Prostate gland (tissue), 2 donors: ENCODE results near the gene HIPK1. TPM values are rescaled to one million over a fixed set of nuclear protein-coding genes. Genes with fewer than 3 reads are reported as not detected.

Source experiments
- DNase-seq: peaks from one replicate; pipeline ENCODE4 v3.0.0-alpha.2; 2019; ENCODE audit warnings: low spot score
- H3K27ac ChIP-seq, 2 donors: fragments of 200-600 bp; sonication (generic); 2 replicates each; pipeline ENCODE4 v1.5.1; 2017 to 2019
- H3K27me3 ChIP-seq: fragments of 200-600 bp; sonication (generic); replicated peaks from 2 replicates; pipeline ENCODE4 v1.5.1; 2019; ENCODE audit not compliant: insufficient read depth
- H3K36me3 ChIP-seq, 2 donors: fragments of 200-600 bp; sonication (generic); 1 replicate in 1 of 2; 2 replicates in 1 of 2; pipeline versions ENCODE4 v1.5.1 to v1.8.1; 2017 to 2019
- H3K4me1 ChIP-seq: fragments of 200-600 bp; sonication (generic); replicated peaks from 2 replicates; pipeline ENCODE4 v1.5.1; 2019
- H3K4me3 ChIP-seq, 2 donors: fragments of 200-600 bp; sonication (generic); 2 replicates each; pipeline ENCODE4 v1.5.1; 2017 to 2019
- H3K9me3 ChIP-seq: fragments of 200-600 bp; sonication (generic); 2 replicates; pipeline ENCODE4 v1.5.1; 2017
- POLR2A ChIP-seq: fragments of 450-650 bp; IDR thresholded peaks from one replicate; pipeline ENCODE4 v1.6.1; 2016; ENCODE audit warnings: antibody characterized with exemption, mild to moderate bottlenecking
- POLR2AphosphoS5 ChIP-seq: sonication (generic); formaldehyde crosslinking; IDR thresholded peaks from one replicate; pipeline ENCODE4 v1.6.1; 2017; ENCODE audit warnings: antibody characterized with exemption
- WGBS: methylation state at CpG from one replicate; pipeline ENCODE4 v1.1.5; 2018; 5-methylcytosine and 5-hydroxymethylcytosine counted together
- intact Hi-C: fragments of 100-400 bp; cut with DNase I; formaldehyde crosslinking; loops from one replicate; pipeline ENCODE4 v1.14.2; 2022
- total RNA-seq, 2 donors: library from RNA; depleted of rRNA; stranded (reverse); fragments of >200 nt; gene quantifications; one replicate each; pipeline ENCODE4 v1.1.0, GENCODE V29; 2016
- TF ChIP-seq, protein P1 (sequence below), 4 experiments: fragments of 200-600 bp in 2 of 4; fragments of 450-650 bp in 2 of 4; sonication (generic) in 2 of 4; IDR thresholded peaks; 1 replicate in 3 of 4; 2 replicates in 1 of 4; pipeline ENCODE4 v1.5.1; 2016 to 2019; ENCODE audit warnings: antibody characterized with exemption in 4 of 4, mild to moderate bottlenecking in 2 of 4, moderate library complexity in 2 of 4

HIPK1 gene
- total RNA-seq, 2 donors from 2014 or later = 43.5 to 76.3 TPM

DNA sequence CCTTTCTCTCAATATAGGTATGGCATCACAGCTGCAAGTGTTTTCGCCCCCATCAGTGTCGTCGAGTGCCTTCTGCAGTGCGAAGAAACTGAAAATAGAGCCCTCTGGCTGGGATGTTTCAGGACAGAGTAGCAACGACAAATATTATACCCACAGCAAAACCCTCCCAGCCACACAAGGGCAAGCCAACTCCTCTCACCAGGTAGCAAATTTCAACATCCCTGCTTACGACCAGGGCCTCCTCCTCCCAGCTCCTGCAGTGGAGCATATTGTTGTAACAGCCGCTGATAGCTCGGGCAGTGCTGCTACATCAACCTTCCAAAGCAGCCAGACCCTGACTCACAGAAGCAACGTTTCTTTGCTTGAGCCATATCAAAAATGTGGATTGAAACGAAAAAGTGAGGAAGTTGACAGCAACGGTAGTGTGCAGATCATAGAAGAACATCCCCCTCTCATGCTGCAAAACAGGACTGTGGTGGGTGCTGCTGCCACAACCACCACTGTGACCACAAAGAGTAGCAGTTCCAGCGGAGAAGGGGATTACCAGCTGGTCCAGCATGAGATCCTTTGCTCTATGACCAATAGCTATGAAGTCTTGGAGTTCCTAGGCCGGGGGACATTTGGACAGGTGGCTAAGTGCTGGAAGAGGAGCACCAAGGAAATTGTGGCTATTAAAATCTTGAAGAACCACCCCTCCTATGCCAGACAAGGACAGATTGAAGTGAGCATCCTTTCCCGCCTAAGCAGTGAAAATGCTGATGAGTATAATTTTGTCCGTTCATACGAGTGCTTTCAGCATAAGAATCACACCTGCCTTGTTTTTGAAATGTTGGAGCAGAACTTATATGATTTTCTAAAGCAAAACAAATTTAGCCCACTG, 11.5 kb downstream of the HIPK1 start:
- 79% methylated on average over 16 of the region's 16 CpGs for WGBS
- Histone ChIP-seq H3K9me3 (no peaks in the 10 kb centered on the region), H3K27me3 (no peaks in the 10 kb centered on the region), H3K36me3 (no peaks in the 10 kb centered on the region), H3K4me3 (no peak overlapping the region), H3K27ac (no peak overlapping the region), H3K4me1 (no peaks in the 10 kb centered on the region)
- intact Hi-C loops = no loop called here
- no peak for DNase-seq
- no peak for TF ChIP-seq POLR2A
- TF ChIP-seq POLR2AphosphoS5 = no peak
- TF ChIP-seq, protein P1, sequence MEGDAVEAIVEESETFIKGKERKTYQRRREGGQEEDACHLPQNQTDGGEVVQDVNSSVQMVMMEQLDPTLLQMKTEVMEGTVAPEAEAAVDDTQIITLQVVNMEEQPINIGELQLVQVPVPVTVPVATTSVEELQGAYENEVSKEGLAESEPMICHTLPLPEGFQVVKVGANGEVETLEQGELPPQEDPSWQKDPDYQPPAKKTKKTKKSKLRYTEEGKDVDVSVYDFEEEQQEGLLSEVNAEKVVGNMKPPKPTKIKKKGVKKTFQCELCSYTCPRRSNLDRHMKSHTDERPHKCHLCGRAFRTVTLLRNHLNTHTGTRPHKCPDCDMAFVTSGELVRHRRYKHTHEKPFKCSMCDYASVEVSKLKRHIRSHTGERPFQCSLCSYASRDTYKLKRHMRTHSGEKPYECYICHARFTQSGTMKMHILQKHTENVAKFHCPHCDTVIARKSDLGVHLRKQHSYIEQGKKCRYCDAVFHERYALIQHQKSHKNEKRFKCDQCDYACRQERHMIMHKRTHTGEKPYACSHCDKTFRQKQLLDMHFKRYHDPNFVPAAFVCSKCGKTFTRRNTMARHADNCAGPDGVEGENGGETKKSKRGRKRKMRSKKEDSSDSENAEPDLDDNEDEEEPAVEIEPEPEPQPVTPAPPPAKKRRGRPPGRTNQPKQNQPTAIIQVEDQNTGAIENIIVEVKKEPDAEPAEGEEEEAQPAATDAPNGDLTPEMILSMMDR (IDR thresholded peaks at IDR 0.05) = no peak

DNA sequence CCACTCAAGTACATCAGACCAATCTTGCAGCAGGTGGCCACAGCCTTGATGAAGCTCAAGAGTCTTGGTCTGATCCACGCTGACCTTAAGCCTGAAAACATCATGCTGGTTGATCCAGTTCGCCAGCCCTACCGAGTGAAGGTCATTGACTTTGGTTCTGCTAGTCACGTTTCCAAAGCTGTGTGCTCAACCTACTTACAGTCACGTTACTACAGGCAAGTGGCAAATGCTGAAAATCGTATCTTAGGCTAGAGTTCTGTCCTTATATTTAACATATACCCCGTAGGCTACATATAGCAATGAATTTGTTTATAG, 12.1 kb downstream of the HIPK1 start:
- Histone ChIP-seq H3K27me3 (no peaks in the 10 kb centered on the region), H3K27ac (no peak overlapping the region), H3K4me1 (no peaks in the 10 kb centered on the region), H3K4me3 (no peak overlapping the region), H3K9me3 (no peaks in the 10 kb centered on the region), H3K36me3 (no peaks in the 10 kb centered on the region)
- DNase-seq = no peak
- no peak for TF ChIP-seq POLR2AphosphoS5
- TF ChIP-seq POLR2A = no peak
- TF ChIP-seq, protein P1 (IDR thresholded peaks at IDR 0.05) = no peak
- intact Hi-C loops = no loop called here
- 80% methylated on average over 7 of the region's 7 CpGs for WGBS

DNA sequence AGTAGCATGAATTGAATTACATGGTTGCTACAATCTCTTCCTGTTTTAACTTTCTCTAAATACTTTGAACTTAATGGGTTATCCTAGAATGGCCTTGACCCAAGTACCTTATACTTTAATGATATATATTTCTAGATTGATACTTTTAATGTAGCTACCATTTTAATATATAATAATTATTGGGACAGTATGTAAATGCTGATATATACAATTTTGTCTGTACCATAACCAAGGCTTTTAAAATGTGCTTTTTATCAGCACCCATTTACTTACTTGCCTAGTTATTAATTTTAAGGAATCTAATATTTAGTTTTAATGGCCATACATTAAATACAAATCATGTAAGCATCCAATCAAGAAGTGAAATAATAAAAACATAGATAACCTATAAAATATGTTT, 13.4 kb downstream of the HIPK1 start:
- Histone ChIP-seq H3K9me3 (no peaks in the 10 kb centered on the region), H3K27me3 (no peaks in the 10 kb centered on the region), H3K36me3 (no peaks in the 10 kb centered on the region), H3K27ac (no peak overlapping the region), H3K4me3 (no peak overlapping the region), H3K4me1 (peaks cover 3% of the 10 kb centered on the region)
- intact Hi-C loops = no loop called here
- TF ChIP-seq POLR2AphosphoS5 = no peak
- TF ChIP-seq, protein P1 (IDR thresholded peaks at IDR 0.05) = no peak
- no peak for TF ChIP-seq POLR2A
- DNase-seq = no peak

DNA sequence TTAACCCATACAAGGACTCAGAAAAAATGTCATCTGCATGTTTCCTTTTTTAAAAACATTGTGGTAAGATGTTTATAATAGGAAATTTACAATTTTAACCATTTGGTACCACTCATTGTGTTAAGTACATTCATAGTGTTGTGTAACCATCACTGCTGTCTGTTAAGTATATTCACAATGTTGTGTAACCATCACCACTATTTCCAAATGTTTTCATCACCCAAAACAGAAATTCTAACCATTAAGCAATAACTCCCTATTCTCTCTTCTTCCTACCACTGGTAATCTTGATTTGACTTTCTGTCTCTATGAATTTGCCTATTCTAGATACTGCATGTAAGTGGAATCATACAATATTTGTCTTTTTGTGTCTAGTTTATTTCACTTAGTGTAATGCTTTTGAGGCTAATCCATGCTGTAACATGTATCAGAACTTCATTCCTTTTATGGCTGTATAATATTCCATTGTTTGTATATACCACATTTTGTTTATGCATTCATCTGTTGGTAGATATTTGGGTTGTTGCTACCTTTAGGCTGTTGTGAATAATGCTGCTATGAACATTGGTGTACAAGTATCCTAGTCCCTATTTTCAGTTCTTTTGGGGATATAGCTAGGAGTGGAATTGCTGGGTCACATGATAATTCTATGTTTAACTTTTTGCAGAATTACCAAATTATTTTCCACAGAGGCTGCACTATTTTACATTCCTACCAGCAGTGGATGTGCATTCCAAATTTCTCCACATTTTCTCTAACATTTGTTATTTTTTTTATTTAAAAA, 14.1 kb downstream of the HIPK1 start:
- intact Hi-C loops = no loop called here
- H3K36me3 ChIP-seq = no peaks in the 10 kb centered on the region
- no peak for DNase-seq
- H3K27ac ChIP-seq = no peak overlapping the region
- no peaks in the 10 kb centered on the region for H3K27me3 ChIP-seq
- peaks cover 3% of the 10 kb centered on the region for H3K4me1 ChIP-seq
- TF ChIP-seq POLR2A = no peak
- TF ChIP-seq POLR2AphosphoS5 = no peak
- TF ChIP-seq, protein P1 (IDR thresholded peaks at IDR 0.05) = no peak
- no peaks in the 10 kb centered on the region for H3K9me3 ChIP-seq
- H3K4me3 ChIP-seq = no peak overlapping the region

DNA sequence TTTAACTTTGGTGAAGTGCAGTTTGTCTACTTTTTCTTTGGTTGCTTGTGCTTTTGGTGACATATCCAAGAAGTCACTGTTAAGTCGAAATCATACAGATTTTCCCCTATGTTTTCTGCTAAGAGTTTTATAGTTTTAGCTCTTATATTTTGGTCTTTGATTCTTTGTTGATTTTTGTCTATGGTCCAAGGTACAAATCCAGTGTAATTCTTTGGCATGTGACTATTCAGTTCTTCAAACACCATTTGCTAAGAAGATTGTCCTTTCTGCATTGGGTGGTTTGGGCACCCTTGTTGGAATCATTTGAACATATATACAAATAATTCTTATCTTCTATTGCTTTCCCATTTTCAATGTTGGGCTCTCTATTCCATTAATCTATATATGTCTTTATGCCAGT, 16.2 kb downstream of the HIPK1 start:
- WGBS = 96% methylated on average over 1 of the region's 1 CpG
- intact Hi-C loops = no loop called here
- TF ChIP-seq POLR2A (no peak), POLR2AphosphoS5 (no peak)
- TF ChIP-seq, protein P1 (IDR thresholded peaks at IDR 0.05) = no peak

More for the DNA sequence above, 16.2 kb downstream of the HIPK1 start:
- H3K27ac ChIP-seq = no peak overlapping the region
- H3K4me1 ChIP-seq = peaks cover 3% of the 10 kb centered on the region
- no peaks in the 10 kb centered on the region for H3K36me3 ChIP-seq
- no peaks in the 10 kb centered on the region for H3K9me3 ChIP-seq
- no peak overlapping the region for H3K4me3 ChIP-seq
- DNase-seq = no peak
- no peaks in the 10 kb centered on the region for H3K27me3 ChIP-seq
